EL (cell line): ENCODE data around the gene RPS6KA2.

ENCODE experiments used
- DNase-seq: peaks from one replicate; pipeline ENCODE4 v3.0.0-alpha.2; 2016

Gene RPS6KA2

DNA sequence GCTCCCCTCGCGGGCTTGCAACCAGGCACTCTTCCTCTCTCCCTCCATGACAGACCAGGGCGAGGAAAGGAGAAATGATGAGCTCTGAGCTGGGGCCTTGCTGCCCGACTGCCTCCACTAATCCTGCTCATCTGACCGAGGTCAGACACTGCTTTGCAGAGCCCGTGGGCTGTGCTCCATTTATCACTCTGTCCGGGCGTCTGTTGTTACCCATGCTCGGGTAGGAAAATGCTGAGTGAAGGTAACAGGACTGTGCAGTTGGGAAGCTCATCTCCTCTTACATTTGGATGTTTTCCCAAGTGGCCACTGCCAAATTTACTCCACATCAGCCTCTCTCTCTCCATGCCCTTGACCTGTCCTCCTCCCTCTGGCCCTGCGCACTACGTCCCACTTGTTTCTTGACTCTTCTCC, 14.6 kb downstream of the RPS6KA2 start:
- no peak for DNase-seq

DNA sequence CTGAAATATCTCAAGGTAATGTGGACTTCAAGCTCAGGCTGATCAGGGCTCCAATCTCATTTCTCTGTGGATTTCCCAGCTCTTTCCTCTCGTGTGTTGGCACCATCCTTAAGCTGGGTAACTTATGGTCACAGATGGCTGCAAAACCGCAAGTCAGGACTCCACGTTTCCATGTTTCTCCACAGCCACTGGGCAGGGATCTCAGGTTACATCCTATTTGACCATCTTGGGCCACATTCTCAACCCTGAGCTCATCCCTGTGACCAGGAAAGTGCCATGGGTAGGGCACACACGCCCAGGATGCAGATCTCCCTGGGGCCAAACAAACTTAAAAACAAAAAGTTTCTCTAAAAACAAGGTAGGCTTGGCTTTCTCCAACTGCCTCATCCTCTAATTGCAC, 15.4 kb downstream of the RPS6KA2 start:
- no peak for DNase-seq

DNA sequence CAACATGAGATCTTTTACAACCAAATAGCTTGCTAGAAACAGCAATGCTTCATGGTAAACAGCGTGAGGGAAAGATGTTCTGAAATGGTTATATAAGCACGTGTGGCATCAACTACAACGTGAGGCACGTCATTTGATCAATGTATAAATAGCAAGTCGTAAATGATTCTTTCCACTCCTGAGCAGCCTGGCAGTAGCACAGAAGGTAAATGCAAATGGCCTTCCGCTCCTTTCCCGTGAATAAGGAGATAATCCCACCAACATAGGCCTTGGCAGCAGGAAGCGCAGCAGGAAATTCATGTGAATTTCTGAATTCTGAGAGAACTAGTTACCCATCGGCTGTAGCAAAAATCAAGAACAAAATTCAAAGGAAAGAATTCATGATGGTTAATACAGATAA, 17.0 kb downstream of the RPS6KA2 start:
- DNase-seq, result no peak

DNA sequence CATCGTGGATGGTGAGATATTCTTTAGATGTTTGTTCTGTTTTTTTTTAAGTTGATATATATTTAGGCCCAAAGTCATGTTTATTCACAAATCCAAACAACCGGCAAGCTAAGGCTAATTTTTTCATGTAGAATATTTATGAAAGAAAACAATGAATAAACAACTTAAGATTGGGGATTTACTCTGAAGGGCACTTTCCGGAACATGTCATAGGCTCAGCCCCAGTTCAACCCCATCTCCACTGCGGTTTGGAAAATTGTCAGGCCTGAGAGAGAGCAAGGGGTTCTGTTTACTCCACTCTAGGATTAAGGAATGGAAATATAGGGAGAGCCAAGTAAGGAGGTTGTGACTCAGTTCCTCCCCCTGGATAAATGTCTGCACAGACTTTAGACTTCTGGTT, 18.3 kb downstream of the RPS6KA2 start:
- DNase-seq, result no peak

DNA sequence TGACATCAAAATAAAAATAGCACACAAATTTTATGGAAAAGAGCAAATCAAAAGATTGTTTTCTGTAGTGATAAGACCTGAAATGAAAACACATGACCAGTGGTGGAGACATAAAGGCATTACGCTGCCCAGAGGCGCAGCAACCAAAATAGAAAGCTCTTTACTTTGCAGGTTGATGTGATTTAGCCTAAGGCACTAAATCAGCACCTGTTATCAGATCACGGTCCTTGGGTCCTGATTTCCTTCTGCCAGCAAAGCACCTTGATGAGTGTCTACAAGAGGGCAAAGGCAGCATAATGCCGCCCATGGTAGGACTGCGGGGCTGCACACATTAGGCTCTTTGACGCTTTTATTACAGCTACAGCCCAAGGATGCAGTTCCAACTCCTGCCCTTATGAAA, 21.3 kb downstream of the RPS6KA2 start:
- DNase-seq, result no peak

DNA sequence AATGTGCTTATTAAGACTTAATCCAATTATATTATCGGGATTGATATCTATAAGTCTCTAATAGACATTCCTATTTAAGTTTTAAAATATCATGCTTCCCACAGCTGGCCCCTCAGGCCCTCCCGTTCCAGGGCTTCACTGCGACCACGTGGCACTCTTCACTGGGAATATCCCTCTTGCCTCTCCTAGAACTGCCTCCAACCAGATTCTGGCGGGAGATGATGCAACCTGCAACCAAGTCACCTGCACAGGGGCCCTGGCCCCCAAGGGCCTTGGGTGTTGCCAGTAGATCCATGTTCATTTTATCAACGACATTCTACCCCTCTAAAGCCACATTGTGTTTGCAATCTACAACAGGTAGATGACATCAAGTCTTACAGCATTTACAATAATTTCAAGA, 22.1 kb downstream of the RPS6KA2 start:
- DNase-seq, result no peak

DNA sequence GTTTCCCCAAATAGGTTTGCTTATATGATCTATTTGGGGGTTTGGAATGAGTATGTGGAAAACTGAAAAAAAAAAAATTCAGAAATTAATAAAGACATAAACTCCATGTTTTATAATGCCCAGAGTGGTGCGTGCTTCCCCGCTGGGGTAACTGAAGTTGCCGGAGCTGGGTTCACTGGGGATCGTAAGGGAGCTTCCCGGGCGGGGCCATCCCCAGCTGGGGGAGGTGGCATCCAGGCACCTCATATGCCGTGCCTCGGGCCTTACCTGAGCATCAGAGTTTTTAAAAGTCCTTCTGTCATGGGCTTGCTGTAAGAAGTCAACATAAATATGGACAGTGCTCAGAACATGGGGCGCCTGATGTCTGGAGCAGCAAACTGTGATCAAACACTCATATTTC, 22.7 kb downstream of the RPS6KA2 start:
- no peak for DNase-seq

DNA sequence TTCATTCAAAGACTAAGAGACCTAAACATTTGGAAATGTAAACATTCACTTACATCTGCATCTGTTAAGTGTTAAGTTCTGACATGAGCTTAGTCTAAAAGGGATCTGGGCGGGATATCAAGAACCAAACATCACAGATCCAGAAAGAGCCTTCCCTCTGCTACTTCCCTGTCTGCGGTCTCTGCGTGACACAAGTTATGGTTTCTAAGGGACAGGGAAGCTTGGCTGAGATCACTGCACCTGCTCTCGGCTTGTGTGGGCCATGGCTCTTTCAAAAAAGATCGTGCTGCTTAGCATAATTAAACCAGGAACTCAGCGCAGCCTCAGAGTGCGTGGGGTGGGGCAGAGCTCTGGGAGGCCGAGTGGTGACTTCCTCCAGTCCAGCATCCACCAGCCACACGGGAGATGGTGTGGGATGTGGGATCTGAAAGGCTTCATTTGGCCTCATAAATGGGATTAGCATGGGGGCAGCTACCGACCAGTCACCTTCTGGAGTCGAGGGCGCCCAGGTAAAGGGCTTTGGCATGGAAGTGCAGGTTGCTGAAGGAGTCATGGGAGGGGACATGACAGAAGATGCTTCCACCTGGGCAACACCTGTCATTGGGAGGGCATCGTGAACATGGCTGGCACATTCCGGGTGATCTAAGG, 23.9 kb downstream of the RPS6KA2 start:
- no peak for DNase-seq

DNA sequence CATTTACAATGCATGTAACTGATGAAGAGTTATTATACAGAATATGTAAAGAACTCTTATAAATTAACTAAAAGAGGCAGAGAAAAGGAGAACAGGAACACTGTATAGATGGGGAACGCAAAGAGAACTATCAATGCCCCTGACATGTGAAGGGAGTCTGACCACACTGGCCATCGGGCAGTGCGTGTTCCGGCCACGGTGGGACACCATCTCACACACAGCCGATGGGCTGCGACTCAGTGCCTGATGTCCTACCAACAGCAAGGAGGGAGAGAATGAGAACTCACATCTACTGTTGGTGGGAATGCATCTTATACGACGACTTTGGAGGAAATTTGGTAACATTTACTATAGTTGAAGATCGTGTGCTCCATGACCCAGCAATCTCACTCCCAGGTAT, 25.1 kb downstream of the RPS6KA2 start:
- DNase-seq, result no peak

DNA sequence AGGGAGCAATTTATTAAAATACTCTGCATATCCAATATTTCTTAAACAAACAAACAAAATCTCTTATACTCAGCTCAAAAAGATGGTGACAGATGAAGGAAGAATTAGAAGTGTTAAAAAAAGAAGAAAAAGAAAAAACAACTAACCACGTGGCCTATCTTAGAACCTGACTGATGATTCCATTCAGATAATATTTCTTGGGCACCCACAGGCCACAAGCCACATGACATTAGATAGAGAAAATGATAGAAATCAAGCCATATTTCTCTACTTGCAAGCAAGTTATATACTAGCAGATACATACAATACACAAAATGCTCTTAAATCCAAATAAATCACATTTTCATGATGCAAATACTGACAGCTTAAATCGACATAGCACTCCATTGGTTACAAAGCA, 26.1 kb downstream of the RPS6KA2 start:
- DNase-seq, result peak; percentile 53

DNA sequence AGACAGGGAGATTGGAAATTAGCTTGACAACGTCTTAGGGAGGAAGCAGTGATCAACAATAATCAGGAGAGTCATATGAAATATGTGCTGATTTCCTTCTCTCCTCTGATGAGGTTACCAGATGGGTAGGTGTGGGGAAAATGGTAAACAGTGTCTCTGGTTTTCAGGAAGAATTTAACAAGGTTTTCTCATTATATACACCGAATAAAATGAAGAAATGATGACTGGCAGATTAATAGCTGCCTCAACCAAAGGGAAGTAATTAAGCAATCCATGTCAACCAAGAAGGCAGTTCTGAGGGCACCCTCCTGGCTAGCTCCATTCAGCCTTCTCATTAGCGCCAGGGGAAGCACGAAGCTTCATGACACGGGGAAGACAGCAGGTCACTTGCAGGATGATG, 27.8 kb downstream of the RPS6KA2 start:
- no peak for DNase-seq

DNA sequence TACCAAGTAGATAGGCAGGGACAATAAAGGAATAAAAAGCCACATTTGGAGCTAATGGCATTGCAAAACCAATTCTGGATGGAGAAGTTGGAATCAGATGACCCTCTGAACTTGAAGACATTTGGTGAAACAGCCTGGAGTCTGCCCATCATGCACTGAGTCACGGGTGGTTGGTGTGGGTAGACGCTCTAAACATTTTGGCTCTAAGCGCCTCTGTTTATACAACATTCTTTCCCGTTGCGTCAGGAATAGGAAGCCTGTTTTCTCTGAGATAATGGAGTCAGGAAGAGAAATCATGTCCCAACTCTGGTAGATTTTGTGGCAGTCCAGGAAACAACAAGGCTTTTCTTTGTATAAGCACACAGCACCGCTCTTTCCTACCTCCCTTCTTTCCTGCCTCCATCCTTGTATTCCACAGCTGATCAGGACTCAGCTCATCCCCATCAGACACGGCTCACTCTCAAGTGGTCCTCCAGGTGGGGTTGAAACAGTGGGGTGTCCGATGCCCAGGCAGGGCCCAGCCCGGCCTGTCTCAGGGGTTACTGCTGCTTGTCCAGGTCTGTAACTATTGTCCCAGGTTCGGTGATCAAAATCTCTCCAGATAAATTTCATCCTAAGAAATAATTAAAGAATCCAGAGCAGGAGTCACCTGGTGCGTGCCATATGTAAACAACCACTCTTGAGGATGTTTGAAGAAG, 28.5 kb downstream of the RPS6KA2 start:
- DNase-seq, result peak; percentile 96

DNA sequence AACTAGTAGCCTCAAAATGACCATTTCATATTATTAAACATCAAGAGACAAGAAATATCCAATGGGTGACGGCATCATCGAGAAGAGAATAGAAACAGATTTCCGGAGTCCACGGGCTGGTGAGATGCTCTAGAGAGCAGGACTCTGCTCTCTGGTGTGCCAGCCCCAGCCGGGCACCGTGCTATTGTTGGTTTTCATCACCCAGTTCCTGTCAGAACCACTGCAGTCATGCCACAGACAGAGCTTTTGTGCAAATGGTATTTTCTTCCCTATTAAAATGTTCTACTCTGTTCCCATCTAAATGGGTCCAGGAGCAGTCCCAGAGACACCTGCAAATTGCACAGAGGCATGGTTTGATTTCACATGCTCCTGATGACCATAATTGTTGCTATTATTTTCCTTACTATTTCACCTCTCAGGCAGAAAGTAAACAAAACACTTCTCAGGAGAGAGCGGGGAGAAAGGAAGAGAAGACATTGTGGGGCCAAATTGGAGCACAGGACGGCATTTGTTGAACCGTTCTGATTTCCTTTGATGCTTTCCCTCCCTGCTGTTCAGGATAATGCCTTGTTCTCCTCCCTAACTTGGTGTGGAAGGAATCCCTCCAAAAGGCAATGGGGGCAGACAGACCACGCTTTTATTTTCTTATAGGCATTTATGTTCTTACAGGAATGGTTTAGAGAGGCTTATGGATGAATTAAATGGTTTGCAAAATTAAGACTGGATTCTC, 29.2 kb downstream of the RPS6KA2 start:
- DNase-seq, result no peak

DNA sequence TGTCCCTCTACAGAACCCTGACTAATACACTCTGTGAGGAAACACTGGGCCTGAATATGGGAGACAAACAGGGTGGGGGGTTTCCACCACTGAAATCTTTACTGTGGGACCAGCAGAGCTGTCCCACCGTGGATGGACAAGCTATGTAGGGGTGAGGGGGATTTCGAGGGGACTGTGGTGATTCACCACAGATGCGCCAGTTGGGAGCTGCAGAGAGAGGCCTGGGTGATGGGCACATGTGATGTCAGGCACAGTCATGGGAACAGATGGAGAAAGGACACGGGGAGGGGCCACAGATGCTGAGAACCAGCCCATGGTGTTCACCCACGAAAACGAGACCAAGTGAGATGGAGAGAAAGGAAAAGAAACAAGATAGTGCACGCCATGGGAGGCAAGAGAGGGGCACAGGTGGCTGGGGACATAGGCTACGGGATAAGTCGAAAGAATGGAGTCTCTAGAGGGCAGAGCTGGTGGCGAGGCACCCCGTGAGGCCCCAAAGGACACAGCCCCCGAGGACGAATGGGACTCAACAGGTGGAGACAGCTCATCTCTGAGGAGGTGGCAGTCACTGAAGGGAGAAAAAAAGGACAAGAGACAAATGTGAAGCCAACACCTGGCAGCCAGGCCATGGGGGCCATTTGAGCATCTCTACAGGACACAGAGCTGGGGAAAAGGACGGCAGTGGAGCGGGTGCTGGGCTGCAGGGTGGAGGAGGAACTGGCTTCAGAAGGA, 30.1 kb downstream of the RPS6KA2 start:
- no peak for DNase-seq

DNA sequence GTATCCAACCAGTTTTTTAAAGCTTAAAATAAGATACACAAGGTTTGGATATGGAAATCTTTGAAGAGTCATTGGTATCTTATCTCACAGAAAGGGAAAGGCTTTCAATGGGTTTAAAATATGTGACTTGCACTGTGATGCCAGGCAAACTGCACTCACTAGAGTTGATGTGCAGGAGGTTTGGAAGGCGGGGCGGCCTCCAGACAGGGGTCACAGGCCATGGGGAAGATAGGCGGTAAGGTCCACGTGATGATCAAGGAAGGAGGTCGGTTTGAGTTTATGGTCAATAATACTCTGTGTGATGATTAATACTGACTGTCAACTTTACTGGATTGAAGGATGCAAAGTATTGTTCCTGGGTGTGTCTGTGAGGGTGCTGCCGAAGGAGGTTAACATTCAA, 31.1 kb downstream of the RPS6KA2 start:
- DNase-seq, result no peak

DNA sequence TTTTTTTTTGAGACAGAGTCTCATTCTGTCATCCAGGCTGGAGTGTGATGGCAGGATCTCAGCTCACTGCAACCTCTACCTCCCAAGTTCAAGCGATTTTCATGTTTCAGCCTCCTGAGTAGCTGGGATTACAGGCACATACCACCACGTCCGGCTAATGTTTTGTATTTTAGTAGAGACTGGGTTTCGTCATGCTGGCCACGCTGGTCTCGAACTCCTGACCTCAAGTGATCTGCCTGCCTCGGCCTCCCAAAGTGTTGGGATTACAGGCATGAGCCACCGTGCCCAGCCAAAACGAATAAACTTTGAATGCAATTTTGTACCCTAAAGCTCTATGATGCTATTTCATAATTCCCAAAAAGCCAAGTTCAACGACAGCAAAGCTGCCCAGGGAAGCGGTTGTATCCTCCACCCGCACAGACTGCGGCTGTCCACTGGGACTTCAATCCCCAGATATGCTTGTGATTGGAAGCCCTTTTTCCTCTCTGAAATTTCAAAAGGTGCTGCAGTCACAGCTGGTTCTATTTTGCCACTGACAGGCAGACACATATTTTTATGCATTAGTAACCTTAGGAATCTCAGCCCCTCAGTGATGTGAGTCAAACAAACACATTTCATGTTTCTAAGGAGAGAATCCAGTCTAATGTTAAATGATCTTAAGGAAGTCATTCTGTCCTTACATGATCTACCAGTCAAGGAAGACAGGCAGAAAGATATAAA, 31.8 kb downstream of the RPS6KA2 start:
- peak; percentile 92 for DNase-seq

DNA sequence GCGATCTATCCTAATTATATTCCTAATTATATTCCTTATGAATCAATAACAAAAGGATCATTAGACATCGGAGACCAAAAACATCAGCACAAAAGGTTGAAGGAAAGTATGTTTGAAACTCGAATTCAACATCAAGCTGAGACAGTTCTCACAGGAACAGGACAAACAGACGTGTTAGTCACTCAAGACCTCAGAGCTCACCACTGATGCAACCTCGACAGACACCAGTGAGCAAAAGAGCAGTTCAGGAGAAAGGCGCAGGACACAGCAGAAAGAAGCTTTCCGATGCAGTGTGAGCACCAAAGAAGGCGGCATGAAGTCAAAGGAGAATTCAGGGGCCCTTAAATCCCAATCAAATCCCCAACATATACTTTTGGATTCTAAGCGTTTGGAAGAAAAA, 34.2 kb downstream of the RPS6KA2 start:
- DNase-seq, result no peak

DNA sequence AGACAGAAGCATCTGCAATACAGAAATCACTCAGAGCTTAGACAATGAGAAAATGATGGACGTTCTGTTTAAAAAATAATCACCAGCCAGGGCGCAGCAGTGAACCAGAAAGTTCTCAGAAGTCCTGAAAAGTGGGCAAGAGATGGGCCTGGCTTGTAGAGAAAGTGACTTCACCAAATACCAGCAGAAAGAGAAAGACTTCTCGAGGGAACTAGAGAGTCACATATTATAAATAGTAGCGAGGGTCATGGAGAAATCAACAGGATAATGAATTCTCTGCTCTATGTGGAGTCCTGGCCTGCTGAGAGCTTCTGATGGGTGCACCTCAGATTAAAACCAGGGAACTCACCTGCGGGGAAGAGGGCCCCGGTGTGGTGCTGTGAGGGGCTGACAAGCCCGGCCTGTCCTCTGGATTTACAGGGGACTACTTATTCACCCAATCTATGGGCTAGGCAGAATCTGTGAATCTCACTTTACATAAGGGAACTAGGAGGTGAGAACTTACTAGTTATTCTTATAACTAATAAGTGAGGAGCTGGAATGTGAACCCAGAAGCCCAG, 35.0 kb downstream of the RPS6KA2 start:
- DNase-seq, result no peak

DNA sequence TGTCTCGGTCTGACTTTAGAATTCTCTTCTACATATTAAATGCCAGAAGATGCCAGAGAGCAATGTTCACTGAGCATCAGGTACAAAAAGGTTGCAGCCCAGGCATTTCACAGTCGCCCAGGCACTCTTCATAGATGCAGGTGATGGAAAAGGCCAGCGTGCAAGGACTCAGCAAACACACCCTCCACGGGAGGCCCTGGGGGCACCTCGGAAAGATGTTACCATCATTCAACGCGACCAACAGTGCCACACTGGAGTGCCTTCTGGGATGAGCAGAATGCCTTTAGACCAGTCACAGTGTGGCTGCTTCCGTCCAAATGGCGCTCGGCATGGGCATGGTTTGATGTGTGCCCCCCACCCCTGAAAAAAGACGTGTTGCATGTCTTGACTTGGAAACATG, 36.0 kb downstream of the RPS6KA2 start:
- DNase-seq, result no peak

DNA sequence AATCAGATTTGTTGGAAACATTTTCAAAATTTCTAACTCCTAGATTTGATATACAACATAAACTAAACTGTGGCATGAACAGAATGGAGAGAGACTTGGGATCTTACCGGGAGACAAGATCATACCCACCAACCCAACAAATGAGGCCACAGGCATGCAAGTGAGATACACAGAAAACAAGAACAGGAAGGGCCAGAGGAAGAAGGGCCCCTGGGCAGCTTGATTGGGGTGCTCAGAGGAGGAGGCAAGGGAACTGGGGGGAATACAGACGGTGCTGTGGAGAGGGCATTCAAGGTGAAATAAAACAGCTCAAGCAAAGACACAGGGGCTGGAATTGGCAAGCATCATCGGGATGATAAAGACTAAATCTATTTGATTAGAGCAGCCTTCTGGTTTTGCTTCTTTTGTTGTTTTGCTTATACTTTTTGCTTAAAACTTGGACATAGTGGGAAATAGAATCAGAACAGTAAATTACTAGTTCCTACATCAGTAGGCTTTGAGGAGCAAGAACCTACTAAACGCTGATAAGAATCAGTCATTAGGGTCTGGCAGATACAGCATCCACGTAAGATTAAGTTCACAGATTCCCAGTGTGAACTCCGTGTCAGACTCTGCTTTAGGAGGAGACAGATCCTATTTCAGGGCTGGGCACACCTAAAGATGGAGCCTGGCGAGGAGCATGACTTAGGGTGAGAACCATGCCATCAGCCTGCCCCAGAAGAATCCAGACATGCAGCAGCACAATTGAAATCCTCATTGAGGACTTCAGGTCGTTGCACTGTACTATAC, 37.1 kb downstream of the RPS6KA2 start:
- DNase-seq, result no peak

DNA sequence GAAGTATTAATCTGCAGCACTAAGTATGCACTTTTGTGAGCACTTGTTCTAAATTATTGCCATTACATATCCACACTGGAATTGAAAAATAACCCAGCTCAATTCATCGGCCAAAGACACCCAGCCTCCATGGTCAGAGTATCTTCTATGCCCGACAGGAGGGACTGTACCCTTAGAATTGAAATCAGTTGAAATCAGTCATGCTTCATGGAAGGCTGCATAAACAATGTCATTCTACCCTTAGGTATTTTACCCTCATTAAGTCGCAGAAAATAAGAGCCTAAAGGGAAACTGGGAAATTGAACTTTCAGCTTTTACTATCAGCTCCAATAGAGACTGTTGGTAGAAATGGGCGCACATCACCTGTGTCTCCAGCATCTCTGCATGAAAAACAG, 37.7 kb downstream of the RPS6KA2 start:
- DNase-seq, result no peak
